Embryonic facial prominence (tissue), 1 donor: ENCODE measurements around the gene UBL4B.

Source experiments
- DNase-seq: peaks from one replicate; pipeline ENCODE4 v3.0.0-alpha.2; 2016; ENCODE audit errors: extremely low spot score

Gene UBL4B

GRCh38 chr1:110113551-110113950 is 1.3 kb downstream of the UBL4B start:
- no peak for DNase-seq

- DNase-seq = no peak
Measured at GRCh38 chr1:110114173-110114572, 1.9 kb downstream of the UBL4B start.

DNA sequence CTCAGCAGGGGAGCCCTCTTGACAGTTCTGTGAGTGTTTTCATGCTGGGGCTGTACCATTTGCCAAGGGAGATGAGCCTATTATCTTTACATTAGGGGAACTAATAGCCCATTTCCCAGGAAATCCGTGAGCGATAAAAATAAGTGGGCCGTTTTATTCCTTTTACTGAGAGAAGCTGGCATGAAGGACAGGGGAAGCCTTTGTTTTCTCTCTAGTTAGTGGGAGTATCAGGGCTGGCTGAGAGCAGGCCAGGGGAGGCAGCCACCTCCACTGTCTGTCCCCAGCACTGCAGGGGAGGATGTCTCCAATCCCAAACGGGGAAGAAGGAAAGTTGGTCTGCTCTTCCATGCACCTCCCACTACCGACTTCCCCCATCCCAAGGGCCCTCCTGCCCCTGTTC is 2.5 kb downstream of the UBL4B start:
- DNase-seq = no peak

- DNase-seq = no peak
Measured at GRCh38 chr1:110118636-110119396, 6.6 kb downstream of the UBL4B start.

DNA sequence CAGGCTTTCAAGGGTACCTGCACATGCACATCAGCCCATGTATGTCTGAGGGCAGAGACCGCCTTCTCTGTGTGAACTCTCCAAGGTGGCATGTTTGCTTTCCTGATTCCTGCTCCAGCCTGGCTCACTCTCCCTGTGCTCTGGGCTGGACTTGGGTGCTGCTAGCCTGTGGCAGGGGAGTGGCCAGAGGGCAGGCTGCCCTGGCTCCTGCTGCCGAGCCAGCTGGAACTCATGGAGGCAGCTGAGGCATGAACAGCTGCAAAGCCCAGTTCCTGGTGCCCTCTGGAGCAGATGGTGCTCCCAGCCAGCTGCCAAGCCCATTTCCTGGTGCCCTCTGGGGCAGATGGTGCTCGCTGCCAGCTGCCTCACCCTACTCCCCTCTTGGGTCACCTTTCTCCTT is 7.6 kb downstream of the UBL4B start:
- no peak for DNase-seq

DNA sequence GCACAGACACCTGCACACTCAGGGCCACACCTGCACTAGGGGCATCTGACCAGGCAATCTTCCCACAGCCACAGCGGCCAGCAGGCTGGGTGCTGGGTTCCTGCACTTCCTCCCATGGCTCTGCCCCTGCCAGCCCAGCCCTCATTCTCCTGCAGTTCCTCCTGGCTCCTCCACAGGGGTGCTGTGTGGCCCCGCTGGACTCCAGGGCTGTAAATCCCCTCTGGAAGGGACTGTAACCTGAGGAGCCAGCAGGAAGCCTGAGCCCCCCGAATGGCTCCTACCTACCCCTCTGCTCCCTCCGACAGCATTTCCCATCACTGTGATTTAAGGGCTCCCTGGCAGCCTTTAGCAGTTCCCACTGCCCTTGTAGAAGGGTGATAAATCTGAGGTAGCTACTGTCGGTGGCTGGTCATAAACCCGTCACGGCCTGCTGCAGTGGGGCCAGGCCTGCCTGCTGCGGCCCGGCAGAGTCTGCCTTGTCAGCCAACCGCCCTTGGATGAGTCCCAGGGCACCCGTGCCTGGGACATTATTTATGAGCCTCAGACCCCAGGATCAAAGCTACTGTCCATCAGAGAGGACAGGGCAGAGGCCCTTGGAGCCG is 8.8 kb downstream of the UBL4B start:
- no peak for DNase-seq

GRCh38 chr1:110123224-110123623 is 11.0 kb downstream of the UBL4B start:
- DNase-seq = no peak

- DNase-seq = no peak
Measured at GRCh38 chr1:110125810-110126209, 13.6 kb downstream of the UBL4B start.

- no peak for DNase-seq
Measured at GRCh38 chr1:110130113-110130591, 17.9 kb downstream of the UBL4B start.

DNA sequence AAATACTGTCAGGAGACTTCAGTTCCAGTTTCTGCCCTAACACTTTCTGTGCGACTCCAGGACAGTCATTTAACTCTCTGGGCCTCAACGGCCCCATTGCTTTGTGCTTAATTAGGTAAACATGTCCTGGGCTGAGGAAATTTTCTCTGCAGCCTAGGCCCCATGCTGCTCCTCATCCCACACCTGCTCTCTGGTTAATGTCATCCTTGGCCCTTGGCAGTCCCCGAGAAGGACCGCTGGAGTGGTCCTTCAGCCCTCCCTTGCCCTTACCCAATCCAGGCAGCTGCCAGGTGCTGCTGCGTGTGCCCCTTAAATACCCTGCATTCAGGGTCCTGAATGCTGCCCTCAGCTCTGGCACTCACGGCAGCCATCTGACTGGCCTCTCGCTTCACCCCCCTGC is 18.7 kb downstream of the UBL4B start:
- DNase-seq = no peak

DNA sequence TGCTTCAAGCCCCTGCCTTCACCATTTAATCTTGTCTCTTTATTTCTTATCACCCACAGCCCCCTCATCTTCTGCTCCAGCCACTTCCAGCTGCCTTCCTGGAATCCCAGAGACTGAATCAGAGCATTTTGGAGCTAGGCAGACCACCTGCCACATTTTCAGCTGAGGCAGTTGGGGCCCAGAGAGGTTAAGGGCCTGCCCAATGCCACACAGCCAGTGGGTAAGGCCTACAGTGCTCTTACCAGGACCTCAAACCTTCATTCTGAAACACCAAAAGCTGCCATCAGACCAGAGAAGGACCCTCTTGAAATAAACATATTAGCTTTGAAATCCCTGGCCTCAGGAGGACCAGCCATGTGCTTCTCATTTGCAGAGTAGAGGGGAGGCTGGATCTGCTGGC is 20.4 kb downstream of the UBL4B start:
- DNase-seq = no peak

GRCh38 chr1:110133436-110133835 is 21.2 kb downstream of the UBL4B start:
- DNase-seq = no peak

DNA sequence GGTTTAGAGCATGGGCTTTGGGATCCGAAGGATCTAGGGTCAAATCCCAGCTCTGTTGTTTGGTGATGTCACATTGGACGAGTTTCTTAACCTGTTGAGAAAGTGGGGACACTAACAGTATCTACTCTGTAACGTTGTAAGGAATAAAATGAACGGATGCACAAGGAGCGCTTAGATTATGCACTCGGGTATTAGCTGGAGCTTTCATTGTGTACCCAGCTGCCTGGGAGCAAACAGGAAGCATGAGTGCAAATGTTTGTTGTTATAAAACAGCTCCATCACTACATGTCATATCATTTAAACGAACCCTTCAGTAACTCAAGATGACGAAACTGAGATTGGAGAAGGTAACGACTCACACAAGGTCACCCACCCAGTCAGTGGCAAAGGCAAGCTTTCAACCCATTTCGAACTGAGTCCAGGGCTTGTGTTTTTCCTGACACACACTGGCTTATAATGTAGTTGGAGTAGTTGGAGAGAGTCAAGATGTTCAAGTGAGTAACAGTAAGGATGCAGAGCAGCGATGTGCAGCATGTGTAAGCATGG is 21.9 kb downstream of the UBL4B start:
- DNase-seq = no peak

- no peak for DNase-seq
Measured at GRCh38 chr1:110135246-110135645, 23.0 kb downstream of the UBL4B start.

- no peak for DNase-seq
Measured at GRCh38 chr1:110135666-110136065, 23.4 kb downstream of the UBL4B start.

- DNase-seq = no peak
Measured at GRCh38 chr1:110136911-110137310, 24.7 kb downstream of the UBL4B start.

- DNase-seq = no peak
Measured at GRCh38 chr1:110138956-110139355, 26.7 kb downstream of the UBL4B start.

DNA sequence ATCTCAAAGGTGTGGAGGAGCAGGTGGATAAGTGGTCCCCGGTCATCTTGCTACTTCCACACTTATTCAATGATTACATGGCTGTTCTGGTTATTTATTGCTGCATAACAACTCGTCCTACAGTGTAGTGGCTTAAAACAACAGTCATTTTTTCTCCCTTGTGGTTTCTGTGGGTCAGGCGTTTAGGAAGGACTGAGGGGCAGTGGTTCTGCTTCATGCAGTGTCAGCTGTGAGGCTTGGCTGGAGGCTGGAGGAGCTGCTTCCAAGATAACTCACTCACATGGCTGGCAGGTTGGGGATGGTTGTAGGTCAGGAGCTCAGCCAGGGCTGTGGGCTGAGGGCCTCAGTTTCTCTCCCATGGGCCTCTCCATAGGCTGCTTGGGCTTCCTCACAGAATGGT is 32.1 kb downstream of the UBL4B start:
- DNase-seq = no peak

GRCh38 chr1:110148961-110149360 is 36.7 kb downstream of the UBL4B start:
- no peak for DNase-seq

DNA sequence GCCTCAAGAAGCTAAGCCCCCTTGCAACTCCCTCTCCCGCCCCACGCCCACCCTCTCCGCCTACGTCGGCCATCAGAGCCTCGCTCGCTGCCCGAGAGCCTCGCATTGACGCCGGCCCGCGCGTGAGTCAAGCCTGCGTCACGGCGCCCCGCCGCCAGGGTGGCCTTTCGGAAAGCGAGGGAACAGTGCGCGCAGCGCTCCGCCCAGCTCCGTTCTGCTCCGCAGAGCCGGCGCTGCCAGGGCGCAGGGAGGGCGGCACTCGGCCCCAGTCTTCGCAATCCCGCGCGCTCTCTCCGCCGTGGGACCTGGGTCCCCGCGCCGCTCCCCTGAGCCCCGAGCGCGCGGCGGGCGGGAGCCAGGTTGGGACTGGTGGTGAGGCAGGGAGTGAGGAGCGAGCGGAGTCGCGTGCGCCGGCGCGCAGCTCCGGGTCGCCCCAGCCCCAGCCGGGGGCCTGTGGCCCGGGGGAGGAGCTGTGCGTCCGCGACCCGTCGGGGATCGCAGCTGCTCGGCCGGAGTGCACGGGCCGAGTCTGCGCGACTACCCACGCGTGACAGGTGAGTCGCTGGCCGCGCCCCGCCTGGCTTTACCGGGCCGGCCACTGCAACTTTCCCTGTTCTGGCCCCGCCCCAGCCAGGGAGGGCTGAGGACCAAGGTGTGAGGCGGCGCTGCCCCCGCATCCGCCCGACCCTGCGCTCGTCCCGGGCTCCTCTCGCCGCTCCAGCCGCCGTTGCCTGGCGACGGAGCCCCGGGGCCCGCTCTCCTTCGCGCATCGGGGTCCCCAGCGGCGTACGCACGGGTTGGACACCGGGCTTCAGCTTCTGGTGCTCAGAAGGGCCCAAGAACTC is 38.3 kb downstream of the UBL4B start, which contains the start of gene SLC6A17:
Gene SLC6A17 (plus strand): TSS at position 165 of the 845 bp plus-strand sequence. CDS start 16,436 bp downstream, outside the sequence.
- DNase-seq = no peak

DNA sequence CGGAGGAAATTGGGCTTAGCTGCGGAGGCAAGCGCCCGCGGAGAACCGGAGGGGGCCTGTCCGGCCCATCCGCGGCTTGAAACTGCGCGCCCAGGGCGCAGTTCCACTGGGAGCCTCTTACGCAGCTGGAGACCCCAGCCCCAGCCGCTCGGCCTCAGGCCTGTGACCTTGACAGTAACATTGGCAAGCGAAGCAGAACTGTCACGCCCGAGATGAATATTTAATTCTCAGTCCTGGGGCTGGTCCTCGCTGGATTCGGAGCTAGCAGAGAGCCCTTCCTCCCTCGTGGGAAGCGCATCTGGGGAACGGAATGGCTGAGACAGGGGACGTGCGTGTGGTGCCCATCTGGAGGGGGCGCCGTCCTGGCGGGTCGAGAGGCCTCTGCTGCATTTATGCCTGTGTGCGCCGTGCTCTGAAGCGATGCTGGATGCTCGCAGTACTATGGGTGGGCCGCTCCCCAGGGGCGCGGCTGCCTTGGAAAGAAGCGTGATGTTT is 39.0 kb downstream of the UBL4B start:
- no peak for DNase-seq
